ENCODE results near the gene OSBPL6.

Gene OSBPL6

DNA sequence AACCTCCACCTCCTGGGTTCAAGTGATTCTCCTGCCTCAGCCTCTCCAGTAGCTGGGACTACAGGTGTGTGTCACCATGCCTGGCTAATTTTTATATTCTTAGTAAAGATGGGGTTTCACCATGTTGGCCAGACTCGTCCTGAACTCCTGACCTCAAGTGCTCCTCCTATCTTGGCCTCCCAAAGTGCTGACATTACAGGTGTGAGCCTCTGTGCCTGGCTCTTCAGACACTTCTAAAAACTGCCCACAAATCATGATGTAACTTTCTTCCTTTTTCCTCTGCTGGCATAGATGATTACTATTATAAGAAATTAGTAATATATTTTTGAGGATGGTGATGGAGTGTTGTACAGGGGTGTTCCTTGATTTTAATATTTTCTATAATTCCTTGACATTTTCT is 6.0 kb downstream of the OSBPL6 start:
- Histone ChIP-seq H3K4ac (ENCODE audit: low read depth, low read length) (no peak overlapping the region), H2BK120ac (ENCODE audit: insufficient read depth, low read length, poor library complexity) (no peak overlapping the region), H2AK5ac (ENCODE audit: low read length) (no peak overlapping the region), H2AFZ (ENCODE audit: insufficient read depth, low read length, poor library complexity) (no peak overlapping the region), H3K14ac (ENCODE audit: low read length) (no peak overlapping the region), H4K91ac (ENCODE audit: low read depth, low read length) (no peak overlapping the region), H3K27ac (ENCODE audit: low read depth, low read length) (no peak overlapping the region), H3K27me3 (ENCODE audit: insufficient read depth, low read length) (no peaks in the 10 kb centered on the region), H3K79me2 (ENCODE audit: control insufficient read depth, insufficient read depth, low read length, poor library complexity) (no peaks in the 10 kb centered on the region), H3K4me2 (ENCODE audit: low read length) (no peak overlapping the region), H2BK5ac (ENCODE audit: low read depth, low read length, poor library complexity) (no peak overlapping the region), H3K36me3 (ENCODE audit: control insufficient read depth in 1 of 2, insufficient read depth in 2 of 2, low read length in 2 of 2) (no peaks in the 10 kb centered on the region), H3K4me1 (ENCODE audit: control insufficient read depth in 1 of 2, insufficient read depth in 2 of 2, low read length in 2 of 2) (no peaks in the 10 kb centered on the region), H3K9me3 (ENCODE audit: insufficient read depth, low read depth, low read length) (no peaks in the 10 kb centered on the region), H4K8ac (ENCODE audit: low read depth, low read length) (no peak overlapping the region), H3K9ac (ENCODE audit: low read length) (no peak overlapping the region), H3K23ac (ENCODE audit: low read length) (no peak overlapping the region), H3K79me1 (ENCODE audit: low read length) (no peaks in the 10 kb centered on the region), H4K12ac (ENCODE audit: low read depth, low read length) (no peak overlapping the region), H2BK12ac (ENCODE audit: low read length) (no peak overlapping the region), H3K18ac (ENCODE audit: low read length) (no peak overlapping the region), H3K4me3 (ENCODE audit: low read depth, low read length) (no peak overlapping the region)
- DNase-seq: no peak
- no CpG with 5 or more reads among the region's 1 CpG for WGBS (ENCODE audit: extremely low coverage, insufficient coverage, insufficient read length)

DNA sequence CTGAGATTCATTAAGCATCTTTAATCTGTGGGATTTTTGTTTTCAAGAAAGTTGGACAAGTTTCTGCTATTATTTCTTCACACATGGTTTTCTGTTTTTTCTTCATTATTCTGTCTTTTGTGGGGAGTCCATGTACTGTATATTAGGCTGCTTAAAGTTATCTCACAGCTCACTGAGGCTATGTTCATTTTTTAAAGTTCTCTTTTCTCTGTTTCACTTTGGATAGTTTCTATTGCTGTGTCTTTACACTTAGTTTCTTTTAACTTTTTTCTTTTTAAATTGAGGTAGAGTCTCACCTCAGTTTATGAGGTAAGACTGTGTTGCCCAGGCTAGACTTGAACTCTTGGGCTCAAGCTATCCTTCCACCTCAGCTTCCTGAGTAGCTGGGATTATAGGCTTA is 8.6 kb downstream of the OSBPL6 start:
- H3K4me1 ChIP-seq (ENCODE audit: control insufficient read depth in 1 of 2, insufficient read depth in 2 of 2, low read length in 2 of 2): no peaks in the 10 kb centered on the region
- no peak overlapping the region for H3K14ac ChIP-seq (ENCODE audit: low read length)
- H2BK12ac ChIP-seq (ENCODE audit: low read length): no peak overlapping the region
- no peak overlapping the region for H3K9ac ChIP-seq (ENCODE audit: low read length)
- H3K27me3 ChIP-seq (ENCODE audit: insufficient read depth, low read length): no peaks in the 10 kb centered on the region
- no peak overlapping the region for H3K4me2 ChIP-seq (ENCODE audit: low read length)
- H3K23ac ChIP-seq (ENCODE audit: low read length): no peak overlapping the region
- no peaks in the 10 kb centered on the region for H3K79me1 ChIP-seq (ENCODE audit: low read length)
- no peak overlapping the region for H3K18ac ChIP-seq (ENCODE audit: low read length)
- H3K27ac ChIP-seq (ENCODE audit: low read depth, low read length): no peak overlapping the region
- no peak overlapping the region for H2BK5ac ChIP-seq (ENCODE audit: low read depth, low read length, poor library complexity)
- H3K9me3 ChIP-seq (ENCODE audit: insufficient read depth, low read depth, low read length): no peaks in the 10 kb centered on the region
- H2BK120ac ChIP-seq (ENCODE audit: insufficient read depth, low read length, poor library complexity): no peak overlapping the region
- H3K4ac ChIP-seq (ENCODE audit: low read depth, low read length): no peak overlapping the region
- no peak overlapping the region for H2AK5ac ChIP-seq (ENCODE audit: low read length)
- no peak overlapping the region for H4K12ac ChIP-seq (ENCODE audit: low read depth, low read length)
- H4K8ac ChIP-seq (ENCODE audit: low read depth, low read length): no peak overlapping the region
- no peak overlapping the region for H4K91ac ChIP-seq (ENCODE audit: low read depth, low read length)
- no peak for DNase-seq
- H3K4me3 ChIP-seq (ENCODE audit: low read depth, low read length): no peak overlapping the region
- no peak overlapping the region for H2AFZ ChIP-seq (ENCODE audit: insufficient read depth, low read length, poor library complexity)
- no peaks in the 10 kb centered on the region for H3K79me2 ChIP-seq (ENCODE audit: control insufficient read depth, insufficient read depth, low read length, poor library complexity)
- no peaks in the 10 kb centered on the region for H3K36me3 ChIP-seq (ENCODE audit: control insufficient read depth in 1 of 2, insufficient read depth in 2 of 2, low read length in 2 of 2)

DNA sequence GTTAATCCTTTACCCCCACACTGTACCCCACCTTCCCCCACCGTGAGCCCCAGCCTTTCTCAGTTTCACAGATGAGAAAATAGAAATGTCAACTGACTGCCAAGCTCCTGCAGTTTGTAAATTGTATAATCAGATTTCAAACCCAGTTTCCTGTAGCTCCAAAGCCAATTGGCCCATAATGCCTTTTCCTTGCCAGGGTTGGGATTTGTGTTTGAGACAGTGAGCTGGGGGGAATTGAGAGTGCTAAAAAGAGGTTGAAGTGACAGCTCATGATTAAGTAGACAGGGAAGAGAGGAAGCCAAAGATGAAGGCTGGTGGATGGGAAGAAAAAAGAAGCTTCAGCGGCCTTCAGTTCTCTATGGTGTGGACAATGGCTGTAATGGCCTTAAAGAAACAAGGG is 10.7 kb downstream of the OSBPL6 start:
- WGBS (ENCODE audit: extremely low coverage, insufficient coverage, insufficient read length): no CpG with 5 or more reads among the region's 2 CpGs
- Histone ChIP-seq H3K9ac (ENCODE audit: low read length) (no peak overlapping the region), H3K23ac (ENCODE audit: low read length) (no peak overlapping the region), H3K4me1 (ENCODE audit: control insufficient read depth in 1 of 2, insufficient read depth in 2 of 2, low read length in 2 of 2) (no peaks in the 10 kb centered on the region), H2BK5ac (ENCODE audit: low read depth, low read length, poor library complexity) (no peak overlapping the region), H2BK12ac (ENCODE audit: low read length) (no peak overlapping the region), H3K27me3 (ENCODE audit: insufficient read depth, low read length) (no peaks in the 10 kb centered on the region), H3K79me1 (ENCODE audit: low read length) (no peaks in the 10 kb centered on the region), H3K18ac (ENCODE audit: low read length) (no peak overlapping the region), H3K4ac (ENCODE audit: low read depth, low read length) (no peak overlapping the region), H3K36me3 (ENCODE audit: control insufficient read depth in 1 of 2, insufficient read depth in 2 of 2, low read length in 2 of 2) (no peaks in the 10 kb centered on the region), H3K4me2 (ENCODE audit: low read length) (no peak overlapping the region), H3K79me2 (ENCODE audit: control insufficient read depth, insufficient read depth, low read length, poor library complexity) (no peaks in the 10 kb centered on the region), H4K12ac (ENCODE audit: low read depth, low read length) (no peak overlapping the region), H4K8ac (ENCODE audit: low read depth, low read length) (no peak overlapping the region), H3K14ac (ENCODE audit: low read length) (no peak overlapping the region), H3K4me3 (ENCODE audit: low read depth, low read length) (no peak overlapping the region), H4K91ac (ENCODE audit: low read depth, low read length) (no peak overlapping the region), H3K27ac (ENCODE audit: low read depth, low read length) (no peak overlapping the region), H2AFZ (ENCODE audit: insufficient read depth, low read length, poor library complexity) (no peak overlapping the region), H2BK120ac (ENCODE audit: insufficient read depth, low read length, poor library complexity) (no peak overlapping the region), H2AK5ac (ENCODE audit: low read length) (no peak overlapping the region), H3K9me3 (ENCODE audit: insufficient read depth, low read depth, low read length) (no peaks in the 10 kb centered on the region)
- no peak for DNase-seq

DNA sequence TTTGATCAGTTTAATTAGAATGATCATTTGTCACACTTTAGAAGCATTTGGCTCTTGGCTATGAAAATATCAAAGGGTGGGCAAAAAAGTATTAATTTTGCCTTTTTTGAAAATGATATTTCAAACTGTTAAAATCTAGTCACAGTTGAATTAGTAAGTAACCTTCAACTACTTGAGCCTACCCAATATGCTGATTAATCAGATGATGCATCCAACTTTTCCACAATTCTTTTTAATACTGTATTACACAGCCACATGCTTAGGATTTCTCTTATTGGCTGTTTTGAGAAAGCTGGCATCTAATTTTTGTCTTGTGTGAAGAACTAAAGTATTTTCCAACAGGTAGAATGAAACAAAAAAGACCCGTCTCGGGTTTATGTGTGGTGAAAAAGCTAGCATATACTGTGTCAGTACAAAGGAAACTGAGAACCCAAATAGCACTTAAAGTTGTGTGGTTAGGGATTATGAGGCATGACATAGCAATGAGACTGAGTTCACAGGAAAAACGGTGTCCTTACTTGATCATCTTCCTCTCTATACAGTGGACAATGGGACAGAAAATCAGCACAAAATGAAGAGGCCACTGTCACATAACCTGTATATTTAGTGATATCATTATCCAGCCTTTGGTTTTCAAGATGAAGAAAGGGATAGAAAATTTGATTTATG is 11.7 kb downstream of the OSBPL6 start:
- H4K12ac ChIP-seq (ENCODE audit: low read depth, low read length): no peak overlapping the region
- H3K27ac ChIP-seq (ENCODE audit: low read depth, low read length): no peak overlapping the region
- no peak overlapping the region for H2BK5ac ChIP-seq (ENCODE audit: low read depth, low read length, poor library complexity)
- H3K23ac ChIP-seq (ENCODE audit: low read length): no peak overlapping the region
- H4K91ac ChIP-seq (ENCODE audit: low read depth, low read length): no peak overlapping the region
- no CpG with 5 or more reads among the region's 3 CpGs for WGBS (ENCODE audit: extremely low coverage, insufficient coverage, insufficient read length)
- H3K9me3 ChIP-seq (ENCODE audit: insufficient read depth, low read depth, low read length): no peaks in the 10 kb centered on the region
- H3K4me2 ChIP-seq (ENCODE audit: low read length): no peak overlapping the region
- no peak overlapping the region for H3K4ac ChIP-seq (ENCODE audit: low read depth, low read length)
- H2BK12ac ChIP-seq (ENCODE audit: low read length): no peak overlapping the region
- no peaks in the 10 kb centered on the region for H3K36me3 ChIP-seq (ENCODE audit: control insufficient read depth in 1 of 2, insufficient read depth in 2 of 2, low read length in 2 of 2)
- H3K9ac ChIP-seq (ENCODE audit: low read length): no peak overlapping the region
- no peaks in the 10 kb centered on the region for H3K27me3 ChIP-seq (ENCODE audit: insufficient read depth, low read length)
- H3K14ac ChIP-seq (ENCODE audit: low read length): no peak overlapping the region
- no peaks in the 10 kb centered on the region for H3K4me1 ChIP-seq (ENCODE audit: control insufficient read depth in 1 of 2, insufficient read depth in 2 of 2, low read length in 2 of 2)
- H3K4me3 ChIP-seq (ENCODE audit: low read depth, low read length): no peak overlapping the region
- H3K18ac ChIP-seq (ENCODE audit: low read length): no peak overlapping the region
- no peaks in the 10 kb centered on the region for H3K79me1 ChIP-seq (ENCODE audit: low read length)
- H3K79me2 ChIP-seq (ENCODE audit: control insufficient read depth, insufficient read depth, low read length, poor library complexity): no peaks in the 10 kb centered on the region
- no peak for DNase-seq
- no peak overlapping the region for H2BK120ac ChIP-seq (ENCODE audit: insufficient read depth, low read length, poor library complexity)
- H4K8ac ChIP-seq (ENCODE audit: low read depth, low read length): no peak overlapping the region
- no peak overlapping the region for H2AFZ ChIP-seq (ENCODE audit: insufficient read depth, low read length, poor library complexity)
- no peak overlapping the region for H2AK5ac ChIP-seq (ENCODE audit: low read length)

All from trophoblast cell (in vitro differentiated cells and primary cell).